GM23248 (cell line): Measurements from ENCODE around the gene AHCY. TPM values are rescaled to one million over a fixed set of nuclear protein-coding genes. Genes with fewer than 3 reads are reported as not detected.
A peak's percentile ranks its signal among the peaks of the same experiment; 100 is the strongest.

Experiments used
- DNase-seq: peaks from one replicate; pipeline ENCODE4 v3.0.0-alpha.2; 2015
- H2AFZ ChIP-seq: fragments of 200-600 bp; sonication (generic); 2 replicates; pipeline ENCODE4 v1.6.1; 2016; ENCODE audit warnings: antibody characterized with exemption
- H3F3A ChIP-seq: fragments of 200-600 bp; sonication (generic); 2 replicates; pipeline ENCODE4 v1.6.1; 2016; ENCODE audit warnings: mild to moderate bottlenecking, antibody characterized with exemption, mixed run types; ENCODE audit not compliant: insufficient read depth
- H3K27ac ChIP-seq: fragments of 200-600 bp; sonication (generic); 2 replicates; pipeline ENCODE4 v1.5.1; 2016; ENCODE audit warnings: mild to moderate bottlenecking
- H3K27me3 ChIP-seq: fragments of 200-600 bp; sonication (generic); replicated peaks from 2 replicates; pipeline ENCODE4 v1.6.1; 2016; ENCODE audit warnings: mild to moderate bottlenecking; ENCODE audit not compliant: insufficient read depth
- H3K36me3 ChIP-seq: fragments of 200-600 bp; sonication (generic); 2 replicates; pipeline ENCODE4 v1.6.1; 2016; ENCODE audit warnings: low read depth, mild to moderate bottlenecking
- H3K4me1 ChIP-seq: fragments of 200-600 bp; sonication (generic); 2 replicates; pipeline ENCODE4 v1.6.1; 2016; ENCODE audit warnings: mild to moderate bottlenecking; ENCODE audit not compliant: insufficient read depth
- H3K4me2 ChIP-seq: fragments of 200-600 bp; sonication (generic); one replicate; pipeline ENCODE4 v1.6.1; 2016; ENCODE audit warnings: mild to moderate bottlenecking; ENCODE audit not compliant: unreplicated experiment
- H3K4me3 ChIP-seq: fragments of 200-600 bp; sonication (generic); 2 replicates; pipeline ENCODE4 v1.5.1; 2016; ENCODE audit warnings: mild to moderate bottlenecking
- H3K79me2 ChIP-seq: fragments of 200-600 bp; sonication (generic); 2 replicates; pipeline ENCODE4 v1.6.1; 2016; ENCODE audit warnings: mild to moderate bottlenecking; ENCODE audit not compliant: insufficient read depth
- H3K9ac ChIP-seq: fragments of 200-600 bp; sonication (generic); 2 replicates; pipeline ENCODE4 v1.6.1; 2016; ENCODE audit warnings: mild to moderate bottlenecking
- H3K9me2 ChIP-seq: fragments of 200-600 bp; sonication (generic); 2 replicates; pipeline ENCODE4 v1.6.1; 2016; ENCODE audit warnings: mixed run types, mild to moderate bottlenecking, moderate library complexity; ENCODE audit not compliant: insufficient read depth
- H3K9me3 ChIP-seq: fragments of 200-600 bp; sonication (generic); one replicate; pipeline ENCODE4 v1.6.1; 2017; ENCODE audit warnings: low read depth
- H4K20me1 ChIP-seq: fragments of 200-600 bp; sonication (generic); 2 replicates; pipeline ENCODE4 v1.6.0; 2016; ENCODE audit not compliant: insufficient read depth
- EZH2 ChIP-seq: fragments of 200-600 bp; sonication (generic); IDR thresholded peaks from 2 replicates; pipeline ENCODE4 v1.6.1; 2018; ENCODE audit warnings: antibody characterized with exemption, mild to moderate bottlenecking; ENCODE audit not compliant: insufficient read depth, poor library complexity, severe bottlenecking
- EZH2phosphoT487 ChIP-seq: fragments of 200-600 bp; sonication (generic); IDR thresholded peaks from 2 replicates; pipeline ENCODE4 v1.6.1; 2018; ENCODE audit warnings: antibody characterized with exemption, moderate library complexity, mild to moderate bottlenecking, low read depth; ENCODE audit not compliant: insufficient read depth
- WGBS, 2 experiments: methylation state at CpG; one replicate each; pipeline ENCODE4 v1.1.6; 2015 to 2017; ENCODE audit warnings: low lambda C conversion rate in 2 of 2, low coverage in 1 of 2; ENCODE audit errors: missing lambda C conversion rate in 2 of 2; 5-methylcytosine and 5-hydroxymethylcytosine counted together
- in situ Hi-C: fragments of 300-500 bp; cut with MboI; formaldehyde crosslinking; loops from 2 replicates; pipeline ENCODE4 v1.15.0; 2020
- polyA plus RNA-seq: library from polyadenylated mRNA; unstranded; fragments of >200 nt; fragmentation: Nextera tagmentation; extraction: Ambion mirVana; gene quantifications from 2 replicates; pipeline ENCODE4 v1.2.1, GENCODE V29; 2016
- total RNA-seq: library from RNA; depleted of rRNA; stranded (reverse); fragments of >200 nt; shearing (Covaris generic); gene quantifications from 2 replicates; pipeline ENCODE4 v1.2.3, GENCODE V29; 2014

Gene AHCY
- total and polyA plus RNA-seq, 2 experiments from 2014 or later: 53.7 to 115 TPM

DNA sequence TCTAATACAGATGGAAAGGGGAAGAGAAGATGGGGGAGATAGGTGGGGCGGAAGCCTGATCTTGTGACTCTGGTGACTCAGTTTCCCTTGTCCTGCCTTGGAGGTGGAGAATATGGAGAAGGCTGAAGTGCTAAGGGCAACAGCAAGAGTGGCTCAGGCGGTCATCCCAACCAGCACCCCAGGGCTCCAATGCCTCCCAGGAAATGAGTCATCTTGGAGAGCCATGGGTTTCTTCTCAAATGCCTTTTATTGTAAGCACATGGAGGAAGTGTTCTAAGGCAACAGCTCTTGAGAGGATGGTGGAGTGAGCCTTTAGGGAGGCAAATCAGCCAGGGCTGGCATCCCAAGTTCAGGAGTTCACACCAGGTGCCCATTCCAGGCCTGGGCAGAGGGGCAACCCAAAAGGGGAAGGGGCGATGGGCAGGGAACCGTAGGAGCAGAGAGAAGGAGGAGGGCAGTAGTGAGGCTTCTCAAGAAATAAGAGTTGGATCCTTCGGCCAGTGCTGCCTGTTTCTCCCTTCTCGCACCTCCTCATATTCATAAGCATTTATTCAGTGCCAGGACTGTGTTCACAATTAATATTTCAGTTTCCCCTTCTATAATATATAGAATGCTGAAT is 13.2 kb upstream of the AHCY start:
- Histone ChIP-seq H3F3A (peaks cover 13% of the 10 kb centered on the region), H3K9me2 (no peaks in the 10 kb centered on the region), H4K20me1 (no peaks in the 10 kb centered on the region), H3K9me3 (no peaks in the 10 kb centered on the region), H3K9ac (no peak overlapping the region), H3K36me3 (no peaks in the 10 kb centered on the region), H3K4me2 (no peak overlapping the region), H2AFZ (no peak overlapping the region; the same call in 1 of the 2 replicates), H3K27ac (no peak overlapping the region), H3K79me2 (no peaks in the 10 kb centered on the region), H3K4me3 (no peak overlapping the region), H3K4me1 (peaks cover 11% of the 10 kb centered on the region), H3K27me3 (no peaks in the 10 kb centered on the region)
- DNase-seq: peak; percentile 55
- WGBS, 2 experiments: 90 to 93% methylated on average over 6 of the region's 6 CpGs
- TF ChIP-seq EZH2 (no peak), EZH2phosphoT487 (no peak)
- in situ Hi-C loops: loop anchor here (25.0 kb wide), 1 partner anchor 396 kb away; the partner anchor contains the start of gene TP53INP2

DNA sequence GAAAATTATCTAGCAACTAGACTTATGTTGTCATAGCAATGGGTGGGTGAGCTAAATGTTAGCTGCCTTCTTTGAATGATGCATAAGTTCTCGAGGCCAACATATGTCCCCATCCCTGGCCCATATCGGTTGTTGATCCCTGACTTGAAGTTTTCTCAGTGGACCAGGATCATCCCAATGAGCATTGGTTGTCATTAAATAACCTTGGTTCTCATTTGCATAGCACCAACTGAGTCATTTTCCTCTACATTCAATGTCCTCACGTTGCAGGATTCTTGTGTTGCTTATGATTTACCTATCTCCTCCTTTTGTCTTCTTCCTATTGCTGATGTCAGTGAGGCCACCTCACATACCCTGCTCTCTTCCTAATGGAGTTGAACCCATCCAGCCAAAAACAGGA is 12.1 kb upstream of the AHCY start:
- H3K4me3 ChIP-seq: no peak overlapping the region
- H3K9me3 ChIP-seq: no peaks in the 10 kb centered on the region
- no peaks in the 10 kb centered on the region for H3K36me3 ChIP-seq
- 0 out of 2 replicates have a peak overlapping the region, but pooled peaks have one; percentile 33 for H3K27ac ChIP-seq
- peaks cover 11% of the 10 kb centered on the region for H3K4me1 ChIP-seq
- H3K9ac ChIP-seq: no peak overlapping the region
- DNase-seq: peak; percentile 23
- in situ Hi-C loops: loop anchor here (25.0 kb wide), 1 partner anchor 397 kb away; the partner anchor contains the start of gene TP53INP2
- no peak overlapping the region for H2AFZ ChIP-seq
- peaks cover 13% of the 10 kb centered on the region for H3F3A ChIP-seq
- 87% methylated on average over 3 of the region's 3 CpGs for WGBS, 2 experiments
- H4K20me1 ChIP-seq: no peaks in the 10 kb centered on the region
- no peaks in the 10 kb centered on the region for H3K9me2 ChIP-seq
- no peaks in the 10 kb centered on the region for H3K27me3 ChIP-seq
- H3K4me2 ChIP-seq: no peak overlapping the region
- TF ChIP-seq EZH2phosphoT487: no peak
- no peak for TF ChIP-seq EZH2
- no peaks in the 10 kb centered on the region for H3K79me2 ChIP-seq

DNA sequence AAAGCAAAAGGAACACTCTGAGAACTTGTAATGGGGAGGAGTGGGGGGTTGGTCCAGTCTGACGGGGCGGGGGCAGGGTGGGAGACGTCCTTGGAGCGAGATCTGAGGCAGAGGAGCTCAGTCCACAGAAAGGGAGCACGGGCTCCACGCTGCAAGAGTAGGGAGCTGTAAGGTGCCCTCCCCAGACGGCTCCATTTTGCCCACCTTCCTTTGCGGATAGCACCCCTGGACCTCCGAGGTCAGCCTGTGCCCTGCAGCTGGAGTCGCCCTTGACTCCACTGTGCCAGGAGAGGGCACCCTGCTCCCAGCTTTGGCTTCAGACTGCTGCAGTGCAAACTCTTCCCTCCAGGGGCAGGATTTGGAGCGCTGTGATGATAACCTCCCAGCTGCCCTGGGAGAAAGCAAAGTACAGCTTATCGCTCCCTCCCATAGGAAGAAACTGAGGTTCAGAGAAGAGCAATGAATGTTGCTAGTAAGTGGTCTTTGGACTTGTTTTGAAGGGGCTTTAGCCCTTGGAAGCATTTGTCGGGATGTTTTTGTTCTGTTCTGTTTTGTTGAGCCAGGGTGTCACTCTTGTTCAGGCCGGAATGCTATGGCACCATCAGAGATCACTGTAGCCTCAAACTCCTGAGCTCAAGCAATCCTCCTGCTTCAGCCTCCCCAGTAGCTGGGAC is 9.5 kb upstream of the AHCY start:
- in situ Hi-C loops: loop anchor here (25.0 kb wide), 1 partner anchor 400 kb away; the partner anchor contains the start of gene TP53INP2
- peak overlapping the region; percentile 45 for H3K4me3 ChIP-seq

DNA sequence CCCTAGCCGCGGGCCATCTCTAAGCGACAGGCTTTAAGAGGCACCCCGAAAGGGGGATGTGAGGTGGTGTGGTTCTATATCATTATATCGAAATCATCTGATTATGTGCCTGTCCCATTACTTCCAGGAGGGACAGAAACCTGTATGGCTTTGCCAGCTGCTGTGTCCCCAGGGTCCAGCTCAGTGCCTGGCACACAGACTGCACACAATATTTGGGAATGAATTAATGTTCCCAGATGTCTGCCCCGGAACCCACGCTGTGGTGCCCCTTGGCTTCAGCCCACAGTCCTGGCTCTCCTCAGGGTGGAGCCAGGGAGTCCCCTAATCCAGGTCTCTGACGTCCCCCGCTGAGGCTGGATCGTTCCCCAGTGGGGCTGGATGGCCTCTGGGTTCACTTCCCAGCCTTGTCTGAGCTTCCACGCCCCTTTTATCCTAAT is 8.9 kb upstream of the AHCY start:
- 4 to 6% methylated on average over 11 of the region's 11 CpGs for WGBS, 2 experiments
- Histone ChIP-seq H3K27ac (no peak overlapping the region), H3K4me3 (peak overlapping the region; percentile 56), H3K9ac (0 out of 2 replicates have a peak overlapping the region, but pooled peaks have one; percentile 30), H3K9me2 (no peaks in the 10 kb centered on the region), H3K9me3 (no peaks in the 10 kb centered on the region), H3K36me3 (no peaks in the 10 kb centered on the region), H3K79me2 (no peaks in the 10 kb centered on the region), H3K4me1 (peaks cover 11% of the 10 kb centered on the region), H3K27me3 (no peaks in the 10 kb centered on the region), H4K20me1 (no peaks in the 10 kb centered on the region), H3F3A (peaks cover 13% of the 10 kb centered on the region), H2AFZ (peak overlapping the region; percentile 81), H3K4me2 (peak overlapping the region; percentile 69)
- TF ChIP-seq EZH2phosphoT487 (no peak), EZH2 (no peak)
- in situ Hi-C loops: loop anchor here (25.0 kb wide), 1 partner anchor 400 kb away; the partner anchor contains the start of gene TP53INP2
- peak; percentile 50 for DNase-seq

More for the DNA sequence above, 9.5 kb upstream of the AHCY start:
- TF ChIP-seq EZH2phosphoT487 (no peak), EZH2 (no peak)
- H3K9me3 ChIP-seq: no peaks in the 10 kb centered on the region
- no peak overlapping the region for H3K9ac ChIP-seq
- H3F3A ChIP-seq: peaks cover 13% of the 10 kb centered on the region
- WGBS, 2 experiments: 11 to 12% methylated on average over 10 to 14 of the region's 14 CpGs
- H3K36me3 ChIP-seq: no peaks in the 10 kb centered on the region
- H3K4me2 ChIP-seq: peak overlapping the region; percentile 69
- no peaks in the 10 kb centered on the region for H3K27me3 ChIP-seq
- H3K4me1 ChIP-seq: peaks cover 11% of the 10 kb centered on the region
- H4K20me1 ChIP-seq: no peaks in the 10 kb centered on the region
- H3K79me2 ChIP-seq: no peaks in the 10 kb centered on the region
- H3K9me2 ChIP-seq: no peaks in the 10 kb centered on the region
- H2AFZ ChIP-seq: peak overlapping the region; percentile 81
- no peak overlapping the region for H3K27ac ChIP-seq
- DNase-seq: peak; percentile 93
